Caco-2 (cell line): ENCODE results near the gene MED9. TPM values are rescaled to one million over a fixed set of nuclear protein-coding genes. Genes with fewer than 3 reads are reported as not detected.
A peak's percentile ranks its signal among the peaks of the same experiment; 100 is the strongest.

ENCODE experiments used
- BruUV-seq: library from RNA; stranded (reverse); fragments of 400-500 nt; replicated peaks from 2 replicates; lab custom pipeline; 2021; lab: Mats Ljungman, UMichigan
- CTCF ChIA-PET: fragments of 300-600 bp; sonication (Branson Sonifier 250); formaldehyde crosslinking; loops from one replicate; lab custom pipeline; 2022; ENCODE audit warnings: antibody characterized with exemption; lab: Charles Lee
- POLR2A ChIA-PET: fragments of 300-600 bp; sonication (Branson Sonifier 250); formaldehyde crosslinking; loops from one replicate; lab custom pipeline; 2022; ENCODE audit warnings: antibody characterized with exemption; lab: Charles Lee
- DNase-seq, 2 experiments: peaks; one replicate each; pipeline versions ENCODE4 v3.0.0 to v3.0.0-alpha.2; 2020 to 2022
- H3K27me3 ChIP-seq: replicated peaks from 2 replicates; pipeline ENCODE4 v1.6.0; 2011; ENCODE audit warnings: low read length; ENCODE audit not compliant: control insufficient read depth, insufficient read depth
- H3K36me3 ChIP-seq: 2 replicates; pipeline ENCODE4 v1.5.1; 2011; ENCODE audit warnings: low read length; ENCODE audit not compliant: control insufficient read depth, insufficient read depth
- H3K4me1 ChIP-seq: fragments of 250-450 bp; sonication (Bioruptor Pico); 2 replicates; pipeline ENCODE4 v1.5.1; 2020; ENCODE audit warnings: mild to moderate bottlenecking
- H3K4me3 ChIP-seq: 2 replicates; pipeline ENCODE4 v1.5.1; 2011; ENCODE audit warnings: low read depth, mild to moderate bottlenecking, control low read depth, low read length
- H3K9me3 ChIP-seq: fragments of 250-450 bp; sonication (Bioruptor Pico); 2 replicates; pipeline ENCODE4 v1.5.1; 2020; ENCODE audit warnings: mild to moderate bottlenecking, moderate library complexity
- H3K27ac Mint-ChIP-seq: one replicate; pipeline ENCODE4 v1.8.0; 2022; ENCODE audit warnings: mixed read lengths; ENCODE audit not compliant: unreplicated experiment
- H3K27me3 Mint-ChIP-seq: one replicate; pipeline ENCODE4 v1.8.0; 2022; ENCODE audit warnings: mixed read lengths; ENCODE audit not compliant: insufficient read depth, unreplicated experiment
- H3K36me3 Mint-ChIP-seq: one replicate; pipeline ENCODE4 v1.8.0; 2022; ENCODE audit warnings: mild to moderate bottlenecking, mixed read lengths; ENCODE audit not compliant: insufficient read depth, unreplicated experiment
- H3K4me1 Mint-ChIP-seq: one replicate; pipeline ENCODE4 v1.8.0; 2022; ENCODE audit warnings: low read depth, mixed read lengths; ENCODE audit not compliant: unreplicated experiment
- H3K4me3 Mint-ChIP-seq: one replicate; pipeline ENCODE4 v1.8.0; 2022; ENCODE audit warnings: mild to moderate bottlenecking, moderate library complexity, mixed read lengths; ENCODE audit not compliant: unreplicated experiment
- H3K9me3 Mint-ChIP-seq: one replicate; pipeline ENCODE4 v1.8.0; 2022; ENCODE audit warnings: mixed read lengths; ENCODE audit not compliant: unreplicated experiment
- intact Hi-C: fragments of 100-400 bp; cut with micrococcal nuclease; formaldehyde crosslinking; loops from one replicate; pipeline ENCODE4 v1.10.0; 2022; ENCODE audit not compliant: unreplicated experiment
- total RNA-seq: library from RNA; stranded (reverse); gene quantifications from 2 replicates; pipeline ENCODE4 v1.2.3, GENCODE V29; 2022
- TF ChIP-seq, protein P1 (sequence below), 2 experiments: fragments of 200-600 bp in 1 of 2; IDR thresholded peaks; 1 replicate in 1 of 2; 2 replicates in 1 of 2; pipeline versions ENCODE4 v1.5.1 to v1.8.0; 2011 to 2022; ENCODE audit warnings: antibody characterized with exemption in 1 of 2, control low read depth in 1 of 2, inconsistent platforms in 1 of 2, low read depth in 1 of 2, low read length in 1 of 2, mild to moderate bottlenecking in 1 of 2, moderate library complexity in 1 of 2; ENCODE audit not compliant: insufficient read depth in 1 of 2, severe bottlenecking in 1 of 2, unreplicated experiment in 1 of 2

MED9 gene
- total RNA-seq, 1 experiment from 2014 or later = 24.9 TPM

- Mint-ChIP-seq H3K4me1 (no peaks in the 10 kb centered on the region), H3K4me3 (no peak overlapping the region), H3K36me3 (peaks cover 6% of the 10 kb centered on the region), H3K27ac (no peak overlapping the region), H3K9me3 (no peaks in the 10 kb centered on the region), H3K27me3 (no peaks in the 10 kb centered on the region)
- Histone ChIP-seq H3K27me3 (no peaks in the 10 kb centered on the region), H3K4me1 (peaks cover 4% of the 10 kb centered on the region; the same call in 1 of the 2 replicates), H3K9me3 (no peaks in the 10 kb centered on the region), H3K36me3 (no peaks in the 10 kb centered on the region), H3K4me3 (no peak overlapping the region)
- TF ChIP-seq, protein P1, sequence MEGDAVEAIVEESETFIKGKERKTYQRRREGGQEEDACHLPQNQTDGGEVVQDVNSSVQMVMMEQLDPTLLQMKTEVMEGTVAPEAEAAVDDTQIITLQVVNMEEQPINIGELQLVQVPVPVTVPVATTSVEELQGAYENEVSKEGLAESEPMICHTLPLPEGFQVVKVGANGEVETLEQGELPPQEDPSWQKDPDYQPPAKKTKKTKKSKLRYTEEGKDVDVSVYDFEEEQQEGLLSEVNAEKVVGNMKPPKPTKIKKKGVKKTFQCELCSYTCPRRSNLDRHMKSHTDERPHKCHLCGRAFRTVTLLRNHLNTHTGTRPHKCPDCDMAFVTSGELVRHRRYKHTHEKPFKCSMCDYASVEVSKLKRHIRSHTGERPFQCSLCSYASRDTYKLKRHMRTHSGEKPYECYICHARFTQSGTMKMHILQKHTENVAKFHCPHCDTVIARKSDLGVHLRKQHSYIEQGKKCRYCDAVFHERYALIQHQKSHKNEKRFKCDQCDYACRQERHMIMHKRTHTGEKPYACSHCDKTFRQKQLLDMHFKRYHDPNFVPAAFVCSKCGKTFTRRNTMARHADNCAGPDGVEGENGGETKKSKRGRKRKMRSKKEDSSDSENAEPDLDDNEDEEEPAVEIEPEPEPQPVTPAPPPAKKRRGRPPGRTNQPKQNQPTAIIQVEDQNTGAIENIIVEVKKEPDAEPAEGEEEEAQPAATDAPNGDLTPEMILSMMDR (IDR thresholded peaks at IDR 0.05; ENCODE audit: insufficient read depth in 1 of 2, low read depth in 1 of 2, low read length in 1 of 2, severe bottlenecking in 1 of 2, unreplicated experiment in 1 of 2) = peak in 1 of 2 experiments; percentile 56
- ChIA-PET CTCF (interaction anchor here (0.6 to 1.7 kb wide), 3 partner anchors 37 to 113 kb away, joined by 3 to 7 read pairs (median 7); no protein-coding TSS in a partner anchor), POLR2A (no interaction called here)
- no TSS peak for BruUV-seq
- DNase-seq = peak in 1 of 2 experiments; percentile 58
- intact Hi-C loops = loop anchor here (1.0 kb wide), 1 partner anchor 67 kb away; no protein-coding TSS in a partner anchor
Observed at GRCh38 chr17:17500999-17501605, 24.3 kb downstream of the MED9 start.

DNA sequence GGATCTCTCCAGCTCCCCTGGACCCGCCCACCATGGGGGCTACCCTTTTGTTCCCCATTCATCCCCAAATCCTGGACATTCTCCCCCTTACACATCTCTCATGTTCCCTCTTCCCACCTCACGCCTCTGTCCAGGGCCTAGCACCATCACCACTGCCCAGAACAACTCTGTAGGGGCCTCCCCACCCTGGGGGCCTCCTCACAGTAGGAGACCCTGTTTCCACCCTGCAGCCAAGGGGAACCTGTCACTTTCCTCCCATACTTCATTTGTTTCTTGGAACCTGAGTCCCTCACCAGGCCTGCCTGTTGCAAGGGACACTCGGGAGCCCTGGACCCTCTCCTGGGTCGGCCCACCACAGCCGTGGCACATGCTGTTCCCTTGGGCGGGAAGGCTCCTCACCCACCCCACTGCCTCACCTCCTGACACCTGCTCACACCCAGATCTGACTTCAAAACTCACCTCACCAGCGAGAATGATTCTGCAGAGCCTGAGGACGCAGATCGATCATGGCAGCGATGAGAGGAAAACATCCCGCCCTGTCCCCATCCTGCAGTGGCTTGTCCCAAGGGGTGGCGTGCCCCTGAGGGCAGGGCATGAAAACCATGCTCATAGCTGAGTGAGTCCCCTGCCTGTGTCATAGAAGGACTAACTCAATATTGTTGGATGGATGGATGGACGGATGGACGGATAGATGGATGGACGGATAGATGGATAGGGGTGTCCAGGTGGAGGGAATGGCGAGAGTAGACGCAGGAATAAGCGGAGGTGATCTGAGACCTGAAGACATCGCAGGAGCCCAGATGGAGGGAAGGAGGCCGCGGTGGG lies 26.2 kb downstream of the MED9 start:
- TF ChIP-seq, protein P1 (IDR thresholded peaks at IDR 0.05; ENCODE audit: insufficient read depth in 1 of 2, low read depth in 1 of 2, low read length in 1 of 2, severe bottlenecking in 1 of 2, unreplicated experiment in 1 of 2) = no peak
- intact Hi-C loops = no loop called here
- Mint-ChIP-seq H3K27me3 (no peaks in the 10 kb centered on the region), H3K27ac (no peak overlapping the region), H3K4me3 (no peak overlapping the region), H3K9me3 (no peaks in the 10 kb centered on the region), H3K4me1 (no peaks in the 10 kb centered on the region), H3K36me3 (peaks cover 6% of the 10 kb centered on the region)
- Histone ChIP-seq H3K4me1 (no peaks in the 10 kb centered on the region), H3K4me3 (no peak overlapping the region), H3K27me3 (no peaks in the 10 kb centered on the region), H3K36me3 (no peaks in the 10 kb centered on the region), H3K9me3 (no peaks in the 10 kb centered on the region)
- ChIA-PET POLR2A (no interaction called here), CTCF (no interaction called here)
- DNase-seq = no peak
- no TSS peak for BruUV-seq

DNA sequence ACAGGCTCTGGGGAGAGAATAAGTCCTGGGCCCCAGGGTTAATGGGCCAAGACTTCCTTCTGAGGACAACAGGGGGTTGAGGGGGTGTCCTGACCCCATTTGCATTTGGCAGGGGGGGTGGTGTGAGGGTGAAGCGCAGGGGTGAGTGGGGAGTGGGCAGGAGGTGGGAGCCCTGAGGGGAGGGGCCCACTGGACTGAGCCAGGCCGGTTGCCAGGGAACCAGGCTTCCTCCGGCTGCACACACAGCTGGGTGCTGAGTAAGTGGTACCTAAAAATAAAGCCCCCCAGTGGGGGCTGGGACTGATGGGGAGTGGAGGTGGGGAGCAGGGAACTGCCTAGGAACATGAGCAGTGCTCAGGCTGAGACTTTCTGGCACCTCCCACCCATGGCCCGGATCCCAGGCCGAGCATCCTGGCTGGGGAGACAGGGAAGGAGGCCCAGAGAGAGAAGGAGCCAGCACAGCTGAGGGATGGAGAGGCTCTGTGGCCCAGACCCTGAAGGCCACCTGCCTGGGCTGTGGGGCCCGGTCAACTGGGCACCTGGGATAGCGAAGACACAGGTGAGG lies 26.8 kb downstream of the MED9 start:
- no peaks in the 10 kb centered on the region for H3K4me1 Mint-ChIP-seq
- CTCF ChIA-PET = no interaction called here
- intact Hi-C loops = no loop called here
- no peak overlapping the region for H3K27ac Mint-ChIP-seq
- no peaks in the 10 kb centered on the region for H3K9me3 ChIP-seq
- no peak overlapping the region for H3K4me3 Mint-ChIP-seq
- no peaks in the 10 kb centered on the region for H3K36me3 ChIP-seq
- no peaks in the 10 kb centered on the region for H3K27me3 Mint-ChIP-seq
- H3K36me3 Mint-ChIP-seq = peaks cover 6% of the 10 kb centered on the region
- no peak overlapping the region for H3K4me3 ChIP-seq
- POLR2A ChIA-PET = no interaction called here
- H3K9me3 Mint-ChIP-seq = no peaks in the 10 kb centered on the region
- TF ChIP-seq, protein P1 (IDR thresholded peaks at IDR 0.05; ENCODE audit: insufficient read depth in 1 of 2, low read depth in 1 of 2, low read length in 1 of 2, severe bottlenecking in 1 of 2, unreplicated experiment in 1 of 2) = no peak
- BruUV-seq = no TSS peak
- no peak for DNase-seq
- H3K27me3 ChIP-seq = no peaks in the 10 kb centered on the region
- H3K4me1 ChIP-seq = no peaks in the 10 kb centered on the region
